LNCaP clone FGC (cell line): ENCODE data around the gene MFAP3L.
A peak's percentile ranks its signal among the peaks of the same experiment; 100 is the strongest.

Experiments
- DNase-seq: peaks from one replicate; pipeline ENCODE4 v3.0.0-alpha.2; 2011; ENCODE audit warnings: low read depth
- H3K4me3 ChIP-seq: 2 replicates; pipeline ENCODE4 v1.5.1; 2011; ENCODE audit warnings: mild to moderate bottlenecking, low read depth, low read length, control low read depth
- TF ChIP-seq, protein P1 (sequence below): IDR thresholded peaks from 2 replicates; pipeline ENCODE4 v1.5.1; 2012; ENCODE audit warnings: mild to moderate bottlenecking; ENCODE audit not compliant: control insufficient read depth, insufficient read depth; ENCODE audit errors: extremely low read depth

The MFAP3L gene

GRCh38 chr4:170026253-170027021 lies at the start of gene MFAP3L:
TSS of gene MFAP3L (minus strand) at chr4:170026395. CDS start at chr4:170005877, 20,518 bp downstream.
- peak; percentile 69 for DNase-seq
- H3K4me3 ChIP-seq, result peak within 1 kb of the TSS; percentile 87

GRCh38 chr4:170071196-170071595 lies 45.0 kb upstream of the MFAP3L start:
- DNase-seq, result no peak
- TF ChIP-seq, protein P1, sequence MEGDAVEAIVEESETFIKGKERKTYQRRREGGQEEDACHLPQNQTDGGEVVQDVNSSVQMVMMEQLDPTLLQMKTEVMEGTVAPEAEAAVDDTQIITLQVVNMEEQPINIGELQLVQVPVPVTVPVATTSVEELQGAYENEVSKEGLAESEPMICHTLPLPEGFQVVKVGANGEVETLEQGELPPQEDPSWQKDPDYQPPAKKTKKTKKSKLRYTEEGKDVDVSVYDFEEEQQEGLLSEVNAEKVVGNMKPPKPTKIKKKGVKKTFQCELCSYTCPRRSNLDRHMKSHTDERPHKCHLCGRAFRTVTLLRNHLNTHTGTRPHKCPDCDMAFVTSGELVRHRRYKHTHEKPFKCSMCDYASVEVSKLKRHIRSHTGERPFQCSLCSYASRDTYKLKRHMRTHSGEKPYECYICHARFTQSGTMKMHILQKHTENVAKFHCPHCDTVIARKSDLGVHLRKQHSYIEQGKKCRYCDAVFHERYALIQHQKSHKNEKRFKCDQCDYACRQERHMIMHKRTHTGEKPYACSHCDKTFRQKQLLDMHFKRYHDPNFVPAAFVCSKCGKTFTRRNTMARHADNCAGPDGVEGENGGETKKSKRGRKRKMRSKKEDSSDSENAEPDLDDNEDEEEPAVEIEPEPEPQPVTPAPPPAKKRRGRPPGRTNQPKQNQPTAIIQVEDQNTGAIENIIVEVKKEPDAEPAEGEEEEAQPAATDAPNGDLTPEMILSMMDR, result no peak
- H3K4me3 ChIP-seq, result no peak overlapping the region

More at GRCh38 chr4:170026253-170027021, at the start of gene MFAP3L:
- TF ChIP-seq, protein P1, result peak; percentile 59

DNA sequence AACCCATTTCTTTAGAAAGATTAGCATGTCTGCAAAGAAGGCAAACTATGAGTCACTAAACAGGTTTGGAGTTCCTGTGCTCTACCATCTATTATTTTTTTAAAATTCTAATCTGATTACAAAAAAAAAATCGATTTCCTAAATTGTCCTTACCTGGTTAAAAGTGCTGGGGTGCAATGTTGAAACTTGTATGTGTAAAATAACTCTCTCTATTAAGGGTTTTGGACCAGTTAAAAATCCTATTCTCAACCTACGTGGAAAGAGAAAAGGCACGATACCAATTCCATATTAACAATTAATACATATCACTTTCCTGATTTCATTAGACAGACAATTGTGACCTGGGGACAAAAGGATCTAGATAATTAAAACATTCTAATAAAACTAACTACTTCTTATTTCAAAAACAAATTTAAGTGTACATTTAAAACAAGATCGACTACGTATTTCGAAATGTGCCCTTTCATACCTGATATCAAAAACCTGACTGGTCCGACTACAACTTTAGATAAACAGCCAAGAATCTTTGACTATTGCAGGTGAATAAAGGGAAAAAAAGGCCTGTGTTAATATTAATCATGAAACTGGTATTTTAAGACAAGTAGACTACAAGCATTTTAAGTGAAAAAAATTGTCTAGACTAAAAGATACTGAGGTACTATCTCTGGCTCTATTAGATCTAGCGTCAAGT lies 42.4 kb upstream of the MFAP3L start:
- no peak overlapping the region for H3K4me3 ChIP-seq
- TF ChIP-seq, protein P1, result no peak

GRCh38 chr4:170059421-170059820 lies 33.2 kb upstream of the MFAP3L start:
- TF ChIP-seq, protein P1, result no peak
- DNase-seq, result no peak

More for the DNA sequence above, 42.4 kb upstream of the MFAP3L start:
- DNase-seq, result no peak

GRCh38 chr4:170058826-170059225 lies 32.6 kb upstream of the MFAP3L start:
- no peak for DNase-seq
- TF ChIP-seq, protein P1, result no peak
- H3K4me3 ChIP-seq, result no peak overlapping the region

More at GRCh38 chr4:170059421-170059820, 33.2 kb upstream of the MFAP3L start:
- no peak overlapping the region for H3K4me3 ChIP-seq

- H3K4me3 ChIP-seq, result no peak overlapping the region
- TF ChIP-seq, protein P1, result no peak
- no peak for DNase-seq
Measured at GRCh38 chr4:170057866-170058265, 31.7 kb upstream of the MFAP3L start.
